Type B pancreatic cell (in vitro differentiated cells): ENCODE data around the gene KCNJ12. TPM values are rescaled to one million over a fixed set of nuclear protein-coding genes. Genes with fewer than 3 reads are reported as not detected.
"Not testable (repeated sequence)": the region's sequence is repeated elsewhere in the genome, so short reads cannot be mapped to it uniquely, and the experiment has no call there.

Source experiments
- DNase-seq: peaks from one replicate; pipeline ENCODE4 v3.0.0; 2021; ENCODE audit warnings: mixed read lengths; ENCODE audit not compliant: unreplicated experiment; ENCODE audit errors: extremely low spot score
- H3K27ac Mint-ChIP-seq: 2 replicates; pipeline ENCODE4 v1.8.0; 2021; ENCODE audit warnings: mild to moderate bottlenecking, mixed read lengths
- H3K27me3 Mint-ChIP-seq: 2 replicates; pipeline ENCODE4 v1.8.0; 2021; ENCODE audit warnings: mixed read lengths
- H3K36me3 Mint-ChIP-seq: 2 replicates; pipeline ENCODE4 v1.8.0; 2021; ENCODE audit warnings: mixed read lengths
- H3K4me1 Mint-ChIP-seq: one replicate; pipeline ENCODE4 v1.8.0; 2021; ENCODE audit warnings: mixed read lengths; ENCODE audit not compliant: unreplicated experiment
- H3K4me3 Mint-ChIP-seq: 2 replicates; pipeline ENCODE4 v1.8.0; 2021; ENCODE audit warnings: mild to moderate bottlenecking, mixed read lengths
- H3K9me3 Mint-ChIP-seq: 2 replicates; pipeline ENCODE4 v1.8.0; 2021; ENCODE audit warnings: mixed read lengths
- total RNA-seq: library from RNA; stranded (reverse); gene quantifications from 2 replicates; pipeline ENCODE4 v1.2.1, GENCODE V29; 2021; ENCODE audit warnings: low replicate concordance
- TF ChIP-seq, protein P1 (sequence below): fragments of 200-600 bp; sonication (generic); conservative IDR thresholded peaks from 2 replicates; pipeline ENCODE4 v1.5.0; 2021; ENCODE audit warnings: antibody characterized with exemption, mild to moderate bottlenecking

KCNJ12 gene
- total RNA-seq, 1 donor from 2014 or later = 2.2 TPM

GRCh38 chr17:21453144-21453898 is 77.2 kb downstream of the KCNJ12 start:
- no peak overlapping the region for H3K27ac Mint-ChIP-seq
- H3K36me3 Mint-ChIP-seq = no peaks in the 10 kb centered on the region
- H3K9me3 Mint-ChIP-seq = no peaks in the 10 kb centered on the region
- DNase-seq = no peak
- H3K27me3 Mint-ChIP-seq = peaks cover 35% of the 10 kb centered on the region
- TF ChIP-seq, protein P1, sequence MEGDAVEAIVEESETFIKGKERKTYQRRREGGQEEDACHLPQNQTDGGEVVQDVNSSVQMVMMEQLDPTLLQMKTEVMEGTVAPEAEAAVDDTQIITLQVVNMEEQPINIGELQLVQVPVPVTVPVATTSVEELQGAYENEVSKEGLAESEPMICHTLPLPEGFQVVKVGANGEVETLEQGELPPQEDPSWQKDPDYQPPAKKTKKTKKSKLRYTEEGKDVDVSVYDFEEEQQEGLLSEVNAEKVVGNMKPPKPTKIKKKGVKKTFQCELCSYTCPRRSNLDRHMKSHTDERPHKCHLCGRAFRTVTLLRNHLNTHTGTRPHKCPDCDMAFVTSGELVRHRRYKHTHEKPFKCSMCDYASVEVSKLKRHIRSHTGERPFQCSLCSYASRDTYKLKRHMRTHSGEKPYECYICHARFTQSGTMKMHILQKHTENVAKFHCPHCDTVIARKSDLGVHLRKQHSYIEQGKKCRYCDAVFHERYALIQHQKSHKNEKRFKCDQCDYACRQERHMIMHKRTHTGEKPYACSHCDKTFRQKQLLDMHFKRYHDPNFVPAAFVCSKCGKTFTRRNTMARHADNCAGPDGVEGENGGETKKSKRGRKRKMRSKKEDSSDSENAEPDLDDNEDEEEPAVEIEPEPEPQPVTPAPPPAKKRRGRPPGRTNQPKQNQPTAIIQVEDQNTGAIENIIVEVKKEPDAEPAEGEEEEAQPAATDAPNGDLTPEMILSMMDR = no peak
- H3K4me1 Mint-ChIP-seq = peaks cover 12% of the 10 kb centered on the region
- no peak overlapping the region for H3K4me3 Mint-ChIP-seq

DNA sequence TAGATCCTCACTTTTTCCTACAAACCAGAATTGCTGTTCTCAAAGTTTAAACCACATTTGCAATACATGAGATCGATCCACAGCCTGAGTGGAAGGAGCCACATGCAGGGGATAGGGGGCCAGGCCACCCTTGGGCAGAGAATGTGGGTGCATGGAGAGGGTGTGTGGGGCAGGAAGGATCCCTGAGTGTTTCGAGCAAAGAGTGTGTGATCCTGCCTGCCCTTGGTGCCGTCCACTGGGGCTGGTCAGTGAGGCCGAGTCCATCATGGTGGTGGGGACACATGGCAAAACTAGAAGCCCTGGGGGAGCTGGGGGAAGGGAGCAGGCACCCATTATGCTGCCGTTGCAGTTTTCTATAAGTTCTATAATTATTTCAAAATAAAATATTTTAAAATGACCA is 77.8 kb downstream of the KCNJ12 start:
- not testable (repeated sequence) for H3K27ac Mint-ChIP-seq, H3K4me3 Mint-ChIP-seq, H3K9me3 Mint-ChIP-seq, H3K36me3 Mint-ChIP-seq, DNase-seq
- H3K4me1 Mint-ChIP-seq = peaks cover 12% of the 10 kb centered on the region
- H3K27me3 Mint-ChIP-seq = peaks cover 37% of the 10 kb centered on the region

DNA sequence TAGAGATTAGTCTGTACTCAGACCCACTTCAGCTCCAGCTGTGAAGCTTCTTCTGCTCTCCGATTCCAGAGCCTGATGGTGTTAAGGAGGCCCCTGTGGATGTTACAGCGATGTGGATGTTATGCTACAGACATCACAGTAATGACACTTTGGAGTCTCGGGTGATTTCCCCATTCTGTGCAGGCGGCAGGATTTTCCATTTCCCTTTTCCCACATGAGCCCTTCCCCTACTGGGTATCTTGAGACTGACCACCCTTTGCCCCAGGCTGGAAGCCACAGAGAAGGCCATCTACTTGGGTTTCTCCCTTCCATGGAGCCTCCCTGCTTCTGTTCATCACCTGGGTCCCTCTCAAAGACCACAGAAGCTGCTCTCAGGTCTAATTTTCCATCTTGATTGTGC is 78.3 kb downstream of the KCNJ12 start:
- no peaks in the 10 kb centered on the region for H3K36me3 Mint-ChIP-seq
- H3K4me3 Mint-ChIP-seq = no peak overlapping the region
- TF ChIP-seq, protein P1 = no peak
- no peak overlapping the region for H3K27ac Mint-ChIP-seq
- H3K9me3 Mint-ChIP-seq = no peaks in the 10 kb centered on the region
- DNase-seq = no peak
- peaks cover 42% of the 10 kb centered on the region for H3K27me3 Mint-ChIP-seq
- peaks cover 12% of the 10 kb centered on the region for H3K4me1 Mint-ChIP-seq

GRCh38 chr17:21455761-21456160 is 79.6 kb downstream of the KCNJ12 start:
- no peak for DNase-seq
- Mint-ChIP-seq H3K27ac (no peak overlapping the region), H3K4me3 (no peak overlapping the region), H3K4me1 (peaks cover 12% of the 10 kb centered on the region), H3K36me3 (no peaks in the 10 kb centered on the region), H3K9me3 (no peaks in the 10 kb centered on the region), H3K27me3 (peaks cover 53% of the 10 kb centered on the region)
- TF ChIP-seq, protein P1 = no peak

DNA sequence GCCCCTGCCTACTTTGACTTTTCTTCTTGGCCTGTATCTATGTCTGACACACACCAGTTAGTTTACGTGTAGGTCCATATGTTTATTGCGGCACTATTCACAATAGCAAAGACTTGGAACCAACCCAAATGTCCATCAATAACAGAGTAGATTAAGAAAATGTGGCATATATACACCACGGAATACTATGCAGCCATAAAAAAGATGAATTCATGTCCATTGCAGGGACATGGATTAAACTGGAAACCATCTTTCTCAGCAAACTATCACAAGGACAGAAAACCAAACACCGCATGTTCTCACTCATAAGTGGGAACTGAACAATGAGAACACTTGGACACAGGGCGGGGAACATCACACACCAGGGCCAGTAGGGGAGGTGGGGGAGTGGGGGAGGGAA is 80.3 kb downstream of the KCNJ12 start:
- H3K9me3 Mint-ChIP-seq, H3K36me3 Mint-ChIP-seq, H3K27ac Mint-ChIP-seq, DNase-seq, H3K4me3 Mint-ChIP-seq: not testable (repeated sequence)
- Mint-ChIP-seq H3K4me1 (peaks cover 12% of the 10 kb centered on the region), H3K27me3 (peaks cover 56% of the 10 kb centered on the region)

GRCh38 chr17:21457051-21458026 is 81.2 kb downstream of the KCNJ12 start:
- Mint-ChIP-seq H3K27ac (no peak overlapping the region), H3K4me1 (peaks cover 14% of the 10 kb centered on the region), H3K9me3 (no peaks in the 10 kb centered on the region), H3K4me3 (no peak overlapping the region), H3K36me3 (no peaks in the 10 kb centered on the region), H3K27me3 (peaks cover 59% of the 10 kb centered on the region)
- peak; percentile 92 for DNase-seq
- TF ChIP-seq, protein P1 = peak; percentile 98
